Brain pericyte (primary cell): ENCODE data around the gene ZNF554.
"Not testable (repeated sequence)": the region's sequence is repeated elsewhere in the genome, so short reads cannot be mapped to it uniquely, and the experiment has no call there.

Experiments
- DNase-seq: peaks from one replicate; pipeline ENCODE4 v3.0.0-alpha.2; 2012; ENCODE audit warnings: low read depth, low spot score

The ZNF554 gene

DNA sequence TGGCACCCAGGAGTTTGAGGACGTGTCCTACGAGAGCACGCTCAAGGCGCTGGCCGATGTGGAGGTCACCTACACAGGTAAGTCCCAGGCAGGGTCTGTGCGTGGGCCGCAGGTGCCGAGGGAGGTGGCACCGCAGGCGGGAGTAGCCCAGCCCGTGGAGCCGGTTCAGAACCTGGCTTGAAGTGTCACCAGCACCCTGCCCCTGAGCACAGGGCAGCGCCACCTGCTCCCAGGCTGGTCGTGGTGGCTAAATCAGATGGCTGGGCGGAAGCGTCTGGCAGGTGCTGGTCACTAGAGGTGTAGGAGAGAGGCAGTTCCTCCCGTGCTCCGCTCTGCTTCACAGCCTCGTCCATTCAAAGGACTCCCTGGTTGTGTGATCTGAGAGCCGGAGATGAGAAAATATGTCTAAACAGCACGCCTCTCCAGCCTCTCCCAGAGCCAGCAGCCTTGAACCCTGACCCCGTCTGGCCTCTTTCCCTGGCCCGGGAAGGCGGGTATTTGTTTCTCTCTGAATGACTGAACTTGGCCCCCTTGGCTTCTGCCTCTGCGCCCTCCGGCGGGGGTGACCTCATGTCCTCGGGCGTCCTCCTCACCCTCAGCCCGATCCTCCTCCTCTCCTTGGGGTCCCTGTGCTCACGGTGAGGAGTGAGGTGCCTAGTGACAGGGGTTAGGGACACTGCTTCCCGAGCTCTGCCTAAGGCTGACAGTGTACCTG lies 29.0 kb upstream of the ZNF554 start:
- DNase-seq = no peak

DNA sequence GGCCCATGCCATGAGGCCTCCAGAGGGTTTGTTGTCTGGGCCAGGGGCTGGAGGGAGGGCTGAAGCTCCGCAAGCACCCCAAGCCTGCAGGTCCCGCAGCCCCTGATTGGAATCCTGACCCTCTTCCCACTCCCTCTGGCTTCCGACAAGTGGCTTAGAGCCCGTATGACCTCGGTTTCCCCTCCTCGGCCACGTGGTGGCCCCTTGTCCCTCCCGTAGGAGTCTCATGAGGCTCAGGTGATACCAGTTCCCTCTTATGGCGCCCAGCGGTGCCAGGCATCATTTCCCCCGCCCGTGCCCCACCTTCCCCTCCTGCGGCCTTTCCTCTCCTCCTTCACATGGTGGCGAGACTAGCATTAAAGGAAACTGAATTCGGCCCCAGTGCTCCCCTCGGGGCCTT lies 28.2 kb upstream of the ZNF554 start:
- no peak for DNase-seq

DNA sequence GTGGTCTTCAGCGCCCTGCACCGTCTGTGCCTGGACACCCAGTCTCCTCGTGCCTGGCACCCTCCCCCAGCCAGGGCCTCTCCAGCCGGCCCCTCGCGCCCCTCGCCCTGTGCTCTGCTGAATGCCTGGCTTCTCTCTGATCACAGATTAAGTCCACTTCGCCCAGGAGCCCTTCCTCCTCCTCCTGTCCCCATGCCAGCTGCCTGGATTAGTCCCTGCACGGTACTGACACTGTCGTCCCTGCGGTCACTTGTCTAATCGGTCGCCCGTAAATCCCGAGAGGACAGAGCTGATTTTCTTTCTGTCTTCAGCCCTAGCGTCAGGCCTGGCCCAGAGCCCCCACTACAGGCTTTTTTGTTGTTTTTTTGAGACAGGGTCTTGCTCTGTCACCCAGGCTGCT lies 27.8 kb upstream of the ZNF554 start:
- no peak for DNase-seq

DNA sequence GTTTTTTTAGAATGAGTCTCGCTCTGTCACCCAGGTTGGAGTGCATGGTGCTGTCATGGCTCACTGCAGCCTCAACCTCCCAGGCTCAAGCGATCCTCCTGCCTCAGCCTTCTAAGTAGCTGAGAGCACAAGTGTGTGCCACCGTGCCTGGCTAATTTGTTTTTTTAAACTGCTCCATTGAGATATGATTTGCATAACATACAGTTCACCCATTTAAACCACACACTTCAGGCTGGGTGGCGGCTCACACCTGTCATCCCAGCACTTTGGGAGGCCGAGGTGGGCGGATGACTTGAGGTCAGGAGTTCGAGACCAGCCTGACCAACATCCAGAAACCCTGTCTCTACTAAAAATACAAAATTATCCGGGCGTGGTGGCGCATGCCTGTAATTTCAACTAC lies 27.0 kb upstream of the ZNF554 start:
- not testable (repeated sequence) for DNase-seq

DNA sequence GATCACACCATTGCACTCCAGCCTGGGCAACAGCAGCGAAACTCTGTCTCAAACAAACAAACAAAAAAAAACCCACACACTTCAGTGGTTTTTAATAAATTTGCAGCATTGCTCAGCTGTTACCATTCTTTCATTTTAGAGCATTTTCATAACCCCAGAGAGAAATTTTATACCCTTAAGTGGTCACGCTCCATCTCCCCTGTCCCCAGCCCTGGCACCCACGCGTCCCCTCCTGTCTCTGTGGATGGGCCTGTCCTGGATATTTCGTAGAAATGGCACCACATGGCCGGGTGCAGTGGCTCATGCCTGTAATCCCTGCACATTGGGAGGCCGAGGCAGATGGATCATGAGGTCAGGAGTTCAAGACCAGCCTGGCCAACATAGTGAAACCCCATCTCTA lies 26.5 kb upstream of the ZNF554 start:
- no peak for DNase-seq

DNA sequence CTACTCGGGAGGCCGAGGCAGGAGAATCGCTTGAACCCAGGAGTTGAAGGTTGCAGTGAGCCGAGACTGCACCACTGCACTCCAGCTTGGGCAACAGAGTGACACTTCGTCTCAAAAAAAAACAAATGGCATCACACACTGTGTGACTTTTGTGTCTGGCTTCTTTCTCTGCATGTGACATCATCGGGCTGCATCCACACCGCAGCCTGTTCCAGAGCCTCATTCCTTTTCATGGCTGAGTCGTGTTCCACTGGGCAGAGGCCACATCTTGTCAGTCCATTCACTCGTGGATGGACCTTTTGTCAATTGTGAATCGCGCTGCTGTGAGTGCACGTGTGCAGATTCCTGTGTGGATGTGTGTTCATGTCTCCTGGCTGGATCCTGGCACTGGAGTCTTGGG lies 26.1 kb upstream of the ZNF554 start:
- no peak for DNase-seq

DNA sequence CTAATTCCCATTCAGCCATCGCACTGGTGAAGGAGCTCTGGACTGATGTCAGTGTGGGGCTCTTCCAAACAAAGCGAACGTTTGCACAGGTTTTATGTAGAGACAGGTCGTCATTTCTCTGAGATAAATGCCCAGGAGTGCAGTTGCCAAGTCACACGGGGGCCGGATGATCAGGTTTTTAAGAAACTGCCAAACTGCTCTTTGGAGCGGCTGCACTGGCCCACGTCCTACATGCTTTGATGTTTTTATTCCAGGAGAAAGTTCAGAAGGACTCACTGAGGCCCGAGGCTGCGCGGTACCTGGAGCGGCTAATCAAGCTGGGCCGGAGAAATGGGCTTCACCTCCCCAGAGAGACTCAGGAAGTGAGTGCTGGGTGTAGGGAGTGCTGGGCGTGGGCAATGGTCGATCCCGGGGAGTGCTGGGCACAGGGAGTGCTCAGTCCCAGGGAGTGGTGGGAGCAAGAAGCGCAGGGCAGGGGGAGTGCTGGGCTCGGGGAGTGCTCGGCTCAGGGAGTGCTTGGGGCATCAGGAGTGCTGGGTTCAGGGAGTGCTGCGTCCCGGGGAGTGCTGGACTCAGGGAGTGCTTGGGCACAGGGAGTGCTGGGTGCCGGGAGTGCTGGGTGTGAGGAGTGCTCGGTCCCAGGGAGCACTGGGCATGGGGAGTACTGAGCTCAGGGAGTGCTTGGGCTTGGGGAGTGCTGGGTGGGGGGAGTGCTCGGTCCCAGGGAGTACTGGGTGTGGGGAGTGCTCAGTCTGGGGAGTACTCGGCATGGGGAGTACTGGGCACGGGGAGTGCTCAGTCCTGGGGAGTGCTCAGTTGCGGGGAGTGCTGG lies 23.6 kb upstream of the ZNF554 start:
- DNase-seq = no peak

DNA sequence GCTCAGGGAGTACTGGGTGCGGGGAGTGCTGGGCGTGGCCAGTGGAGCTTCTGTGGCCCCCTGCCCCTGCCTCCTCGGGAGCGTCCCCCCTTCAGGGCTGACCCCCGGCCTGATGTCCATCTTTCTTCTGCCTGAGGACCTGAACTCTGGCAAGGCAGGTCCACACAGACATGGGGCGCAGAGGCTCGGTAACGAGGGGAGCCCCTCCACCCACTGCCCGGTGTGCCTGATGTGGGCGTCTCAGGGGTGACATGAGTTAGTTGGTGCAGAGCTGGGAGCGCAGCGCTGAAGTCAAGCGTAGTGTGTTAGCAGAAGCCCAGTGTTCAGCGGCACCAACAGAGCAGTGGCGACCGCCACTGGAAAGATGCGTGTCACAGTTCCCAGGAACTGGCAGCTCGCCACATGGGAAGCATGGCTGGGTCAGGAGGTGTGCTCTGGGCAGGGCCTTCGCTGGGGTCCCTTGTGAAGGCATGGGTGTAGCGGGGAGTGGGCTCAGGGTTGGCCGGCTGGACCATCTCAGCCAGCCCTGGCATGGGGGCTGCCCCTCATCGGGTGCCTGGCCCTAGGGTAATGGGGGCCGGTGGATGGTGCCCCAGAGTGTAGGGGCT lies 22.9 kb upstream of the ZNF554 start:
- no peak for DNase-seq

DNA sequence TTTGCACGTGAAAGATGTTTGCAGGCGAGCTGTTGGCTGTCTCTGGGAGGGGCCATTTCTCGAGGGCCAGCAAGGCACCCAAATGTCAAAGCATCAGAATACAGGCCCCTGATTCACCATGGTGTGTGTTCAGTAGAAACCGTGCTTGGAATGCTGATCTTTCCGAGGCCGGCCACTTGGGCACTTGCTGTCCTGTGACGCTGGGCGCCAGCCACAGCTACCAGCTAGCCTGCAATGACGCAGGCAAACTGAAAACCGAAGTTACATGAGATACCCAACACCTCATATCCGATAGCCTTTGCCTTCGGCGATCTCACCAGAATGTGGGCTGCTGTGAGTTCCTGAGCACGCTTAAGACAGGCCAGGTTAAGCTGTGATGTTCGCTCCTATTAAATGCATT lies 22.4 kb upstream of the ZNF554 start:
- no peak for DNase-seq

DNA sequence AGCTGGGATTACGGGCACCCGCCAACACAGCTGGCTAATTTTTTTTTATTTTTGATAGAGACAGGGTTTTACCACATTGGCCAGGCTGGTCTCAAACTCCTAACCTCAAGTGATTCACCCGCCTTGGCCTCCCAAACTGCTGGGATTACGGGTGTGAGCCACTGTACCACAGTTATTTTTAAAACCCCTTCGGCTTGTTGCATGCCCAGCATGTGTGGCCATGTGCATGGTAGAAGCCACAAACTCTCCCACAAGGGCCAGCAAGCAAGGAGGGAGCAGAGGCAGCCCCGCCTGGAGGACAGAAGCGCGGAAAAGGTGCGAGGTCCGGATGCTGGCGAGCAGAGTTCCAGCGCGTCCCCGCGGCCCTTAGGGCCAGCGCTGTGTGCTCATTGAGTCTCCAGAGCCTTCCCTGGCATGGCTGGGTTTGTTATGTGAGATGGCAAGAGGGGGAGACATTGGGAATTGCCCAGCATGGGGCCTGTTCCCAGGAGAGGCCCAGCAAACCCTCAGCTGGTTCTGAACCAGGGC lies 21.4 kb upstream of the ZNF554 start:
- DNase-seq = no peak

DNA sequence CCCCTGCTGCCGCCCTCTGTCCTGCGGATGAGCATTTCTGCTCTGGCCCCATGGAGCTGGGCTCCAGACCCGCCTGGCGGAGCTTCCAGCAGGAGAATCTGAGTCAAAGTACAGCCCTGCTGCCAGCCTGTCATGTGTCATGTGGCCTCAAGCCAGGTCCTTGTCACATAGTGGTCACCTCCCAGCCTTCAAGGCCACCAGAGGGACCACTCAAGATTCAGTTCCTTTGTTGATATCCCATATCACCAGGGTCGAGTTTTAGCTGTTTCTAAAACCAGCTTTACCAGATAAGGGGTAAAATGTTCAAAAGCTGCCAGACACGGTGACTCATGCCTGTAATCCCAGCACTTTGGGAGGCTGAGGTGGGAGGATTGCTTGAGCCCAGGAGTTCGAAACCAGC lies 20.9 kb upstream of the ZNF554 start:
- DNase-seq = no peak

DNA sequence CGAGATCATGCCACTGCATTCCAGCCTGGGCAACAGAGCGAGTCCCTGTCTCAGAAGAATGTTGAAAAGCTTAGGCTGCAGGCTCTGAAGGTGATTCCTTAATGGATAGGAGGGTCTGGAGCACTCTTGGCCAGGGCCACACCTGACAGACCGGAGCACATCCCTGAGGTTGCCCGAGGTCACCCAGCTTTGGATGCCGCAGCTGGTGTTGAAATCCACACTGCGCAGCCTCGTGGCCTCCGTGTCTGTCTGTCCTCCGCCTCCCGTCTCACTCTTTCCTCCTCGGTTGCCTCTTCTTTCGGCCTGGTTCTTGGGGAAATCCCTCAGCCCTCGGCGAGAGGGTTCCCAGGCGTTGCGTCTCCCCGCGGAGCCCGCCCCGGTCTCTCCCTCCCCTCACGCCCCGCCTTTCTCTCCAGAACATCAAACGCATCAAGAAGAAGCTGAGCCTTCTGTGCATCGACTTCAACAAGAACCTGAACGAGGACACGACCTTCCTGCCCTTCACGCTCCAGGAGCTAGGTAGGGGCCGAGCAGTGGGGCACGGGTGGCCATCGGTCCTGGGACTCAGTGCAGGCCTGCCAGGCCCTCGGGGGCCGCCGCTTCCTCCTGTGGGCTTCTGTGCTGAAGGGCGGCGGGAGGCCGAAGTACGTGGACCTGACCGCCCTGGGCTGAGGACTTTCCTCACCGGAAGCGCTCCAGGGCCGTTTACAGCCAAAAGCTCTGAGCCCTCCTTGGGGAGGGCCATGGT lies 20.2 kb upstream of the ZNF554 start:
- DNase-seq = no peak

DNA sequence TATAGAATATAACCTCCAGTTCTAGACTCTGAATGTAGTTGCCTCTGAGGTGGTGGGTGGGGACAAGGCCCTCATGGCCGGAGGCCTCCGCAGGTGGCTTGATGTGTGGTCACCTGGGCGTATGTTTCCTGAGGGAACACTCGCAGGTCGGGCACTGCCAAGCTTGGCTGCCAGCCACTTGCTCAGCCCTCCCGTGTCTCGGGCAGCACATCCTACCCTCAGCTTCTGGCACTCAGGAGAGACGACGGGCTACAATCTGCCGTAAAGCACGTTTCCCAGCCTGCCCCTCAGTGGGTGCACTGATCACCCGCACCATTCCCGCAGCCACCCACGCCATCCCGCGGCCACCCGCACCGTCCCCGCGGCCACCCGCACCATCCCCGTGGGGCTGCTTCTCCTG lies 19.2 kb upstream of the ZNF554 start:
- DNase-seq = no peak

DNA sequence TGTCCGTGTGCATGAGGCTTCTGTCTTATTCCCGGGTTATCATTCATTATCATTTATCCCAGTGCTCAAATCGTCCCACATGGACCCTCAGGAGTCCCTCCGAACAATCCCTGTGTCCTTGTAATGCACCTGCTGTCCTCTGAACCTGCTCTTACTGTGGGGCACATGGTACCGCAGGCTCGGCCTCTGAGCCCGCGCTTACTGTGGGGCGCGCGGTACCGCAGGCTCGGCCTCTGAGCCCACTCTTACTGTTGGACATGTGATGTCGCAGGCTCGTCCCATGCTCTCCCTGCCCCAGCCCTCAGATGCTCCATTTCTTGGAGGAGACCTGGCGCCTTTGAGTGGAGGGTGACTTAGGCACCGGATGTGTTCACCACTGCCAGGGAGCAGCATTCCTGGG lies 16.8 kb upstream of the ZNF554 start:
- no peak for DNase-seq

DNA sequence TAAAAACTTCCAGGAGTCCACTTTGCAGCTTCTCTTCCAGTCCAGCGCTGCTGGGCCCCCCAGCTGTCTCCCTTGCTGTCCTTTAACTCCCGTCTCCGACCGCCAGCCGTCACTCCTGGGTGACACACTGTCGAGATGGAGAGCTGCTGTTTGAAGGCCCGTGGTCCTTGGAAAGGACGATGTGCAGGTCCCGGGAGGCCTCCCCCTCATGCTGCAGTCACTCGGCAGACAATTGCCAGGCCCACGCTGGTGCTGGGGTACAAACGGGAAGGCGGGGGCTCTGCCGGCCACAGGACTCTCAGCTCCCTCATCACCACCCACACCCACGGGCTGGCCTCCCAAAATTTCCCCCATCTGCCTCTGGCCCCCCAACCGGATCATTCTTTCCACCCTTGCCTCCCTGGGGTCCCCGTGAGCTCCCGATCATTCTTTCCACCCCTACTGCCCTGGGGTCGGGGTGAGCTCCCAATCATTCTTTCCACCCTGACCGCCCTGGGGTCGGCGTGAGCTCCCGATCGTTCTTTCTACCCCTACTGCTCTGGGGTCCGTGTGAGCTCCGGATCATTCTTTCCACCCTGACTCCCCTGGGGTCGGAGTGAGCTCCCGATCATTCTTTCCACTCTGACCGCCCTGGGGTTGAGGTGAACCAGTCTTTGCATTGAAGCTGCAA lies 16.0 kb upstream of the ZNF554 start:
- DNase-seq = no peak

DNA sequence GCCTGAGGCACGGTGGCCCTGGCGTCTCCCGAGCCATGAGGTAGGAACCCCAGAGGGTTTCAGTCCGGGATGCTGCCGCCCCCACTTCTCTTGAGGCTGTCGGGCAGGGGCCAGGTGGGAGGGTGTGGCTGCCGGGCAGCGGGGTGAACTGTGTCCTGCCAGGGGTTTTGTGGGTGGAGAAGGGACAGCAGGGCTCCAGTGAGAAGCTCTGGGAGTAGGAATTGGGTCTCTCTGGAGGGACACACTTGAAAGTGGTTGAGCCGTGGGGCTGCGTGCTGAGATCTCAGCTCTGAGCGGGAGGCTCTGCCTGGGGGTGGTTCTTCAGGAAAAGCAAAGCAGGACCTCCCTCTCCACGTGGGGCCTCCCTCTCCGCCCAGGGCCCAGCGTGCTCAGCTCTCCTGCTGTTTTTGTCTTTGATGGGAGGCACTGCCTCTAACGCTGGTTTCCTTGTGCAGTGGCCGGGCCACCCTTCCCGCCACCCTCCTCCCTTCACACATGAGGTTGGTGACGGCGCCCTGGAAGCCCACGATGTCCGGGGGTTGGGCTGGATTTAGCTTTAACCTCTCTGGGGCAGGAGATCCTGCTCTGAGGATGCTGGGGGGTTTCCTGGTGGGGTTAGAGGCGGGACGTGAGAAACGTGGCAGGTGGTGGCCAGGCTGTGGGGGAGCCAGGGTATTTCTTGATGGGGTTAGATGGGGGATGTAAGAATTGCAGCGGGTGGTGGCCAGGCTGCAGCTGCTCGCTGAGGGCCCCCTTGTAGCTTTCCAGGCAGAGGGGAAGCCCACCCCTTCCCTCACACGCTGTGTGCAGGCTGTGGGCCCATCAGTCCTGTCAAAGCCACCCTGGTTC lies 15.3 kb upstream of the ZNF554 start:
- DNase-seq = no peak

DNA sequence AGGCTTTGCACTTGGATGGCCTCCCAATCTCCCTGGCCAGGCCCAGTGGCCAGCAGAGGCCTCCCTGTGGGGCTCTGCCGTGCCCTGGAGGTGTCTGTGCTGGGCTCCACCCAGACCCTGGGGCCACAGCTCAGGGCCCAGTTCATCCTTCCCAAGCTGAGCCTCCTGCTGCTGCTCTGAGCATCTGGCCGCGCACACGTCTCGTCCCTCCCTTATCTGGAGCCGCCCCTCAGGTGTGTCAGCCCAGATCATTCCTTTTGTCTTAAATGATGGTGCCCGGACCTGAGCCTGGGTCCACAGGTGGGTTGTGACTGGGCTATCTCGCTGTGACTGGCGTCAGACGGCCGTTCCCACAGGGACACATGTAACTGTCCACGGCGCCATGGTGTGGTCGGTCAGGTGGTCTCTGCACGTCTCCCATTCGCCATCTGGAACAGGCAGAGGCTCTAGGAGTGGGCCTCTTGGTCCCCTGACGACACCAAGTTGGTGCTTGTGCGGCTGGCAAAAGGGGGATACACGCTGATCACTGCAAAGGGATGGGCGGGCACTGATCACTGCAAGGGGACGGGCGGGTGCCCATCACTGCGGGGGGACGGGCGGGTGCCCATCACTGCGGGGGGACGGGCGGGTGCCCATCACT lies 14.3 kb upstream of the ZNF554 start:
- DNase-seq = no peak

DNA sequence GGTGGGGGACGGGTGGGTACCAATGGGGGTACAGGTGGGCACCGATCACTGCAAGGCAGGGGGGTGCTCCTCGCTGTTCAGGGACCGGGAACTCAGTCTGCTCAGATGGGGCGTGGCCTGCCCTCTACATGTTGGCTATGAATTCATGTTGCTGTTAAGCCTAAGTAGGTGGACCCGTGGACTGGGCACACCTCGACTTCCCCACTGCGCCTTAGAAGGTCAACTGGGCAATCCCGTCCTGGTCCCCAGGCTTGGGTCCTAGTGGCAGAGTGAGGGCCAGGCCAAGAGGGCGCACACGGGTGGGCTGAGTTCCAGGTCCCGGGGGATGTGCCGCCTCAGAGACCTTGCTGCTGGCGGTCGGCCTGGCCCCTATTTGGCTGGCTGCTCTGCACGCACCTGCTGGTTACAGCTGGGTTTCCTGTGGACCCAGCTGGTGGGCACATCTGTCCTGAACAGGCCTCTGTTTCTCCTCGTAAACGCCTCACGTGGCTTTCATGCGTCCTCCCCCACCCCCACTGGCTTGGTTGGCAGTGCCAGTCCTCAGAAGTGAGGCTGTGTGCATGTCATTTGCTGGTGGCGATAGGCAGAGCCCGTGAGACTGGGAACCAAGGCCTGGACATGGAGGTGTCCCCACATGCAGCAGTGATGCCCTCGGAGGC lies 13.5 kb upstream of the ZNF554 start:
- no peak for DNase-seq

DNA sequence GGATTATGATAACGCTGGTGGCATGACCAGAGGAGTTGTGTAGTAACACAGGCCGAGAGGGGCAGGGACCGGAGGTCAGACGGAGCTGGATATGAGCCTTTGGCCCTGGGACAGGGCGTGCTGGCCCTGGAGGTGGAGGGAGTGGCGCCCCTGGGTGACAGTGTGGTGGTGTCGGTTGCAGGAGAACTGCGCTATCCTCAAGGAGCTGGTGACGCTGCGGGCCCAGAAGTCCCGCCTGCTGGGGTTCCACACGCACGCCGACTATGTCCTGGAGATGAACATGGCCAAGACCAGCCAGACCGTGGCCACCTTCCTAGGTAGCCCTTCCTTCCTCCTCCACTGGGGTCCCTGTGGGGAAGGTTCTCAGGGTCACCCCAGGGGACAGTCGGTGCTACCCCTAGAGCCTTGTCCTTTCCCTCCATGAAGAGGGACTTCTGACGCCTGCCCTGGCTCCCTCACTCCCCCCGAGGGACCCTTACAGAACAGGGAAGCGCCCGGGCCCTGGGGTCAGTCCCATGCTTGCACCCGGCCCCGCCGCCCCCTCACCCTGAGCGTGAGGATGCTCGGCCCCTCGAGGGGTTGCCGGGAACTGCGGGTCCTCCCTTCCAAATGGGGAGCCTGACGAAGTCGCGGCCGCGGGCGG lies 12.8 kb upstream of the ZNF554 start:
- DNase-seq = no peak
